ENCODE results near the gene KLHL29. TPM values are rescaled to one million over a fixed set of nuclear protein-coding genes. Genes with fewer than 3 reads are reported as not detected.

The KLHL29 gene
- total RNA-seq, 1 donor from 2014 or later, result 3.0 TPM

- DNase-seq (ENCODE audit: low spot score), result no peak
- Mint-ChIP-seq H3K27ac (no peak overlapping the region), H3K9me3 (no peaks in the 10 kb centered on the region), H3K27me3 (ENCODE audit: low read depth) (peaks cover 21% of the 10 kb centered on the region), H3K36me3 (ENCODE audit: low read depth) (no peaks in the 10 kb centered on the region), H3K4me1 (ENCODE audit: low read depth) (peaks cover 2% of the 10 kb centered on the region), H3K4me3 (ENCODE audit: low read depth) (no peak overlapping the region)
- intact Hi-C loops (cut with micrococcal nuclease), result no loop called here
Observed at GRCh38 chr2:23468474-23469141, 83.6 kb downstream of the KLHL29 start.

- intact Hi-C loops (cut with micrococcal nuclease), result no loop called here
- no peak overlapping the region for H3K27ac Mint-ChIP-seq
- peaks cover 25% of the 10 kb centered on the region for H3K27me3 Mint-ChIP-seq (ENCODE audit: low read depth)
- no peaks in the 10 kb centered on the region for H3K9me3 Mint-ChIP-seq
- H3K36me3 Mint-ChIP-seq (ENCODE audit: low read depth), result no peaks in the 10 kb centered on the region
- no peak for DNase-seq (ENCODE audit: low spot score)
- H3K4me1 Mint-ChIP-seq (ENCODE audit: low read depth), result peaks cover 2% of the 10 kb centered on the region
- no peak overlapping the region for H3K4me3 Mint-ChIP-seq (ENCODE audit: low read depth)
Observed at GRCh38 chr2:23469142-23469540, 84.2 kb downstream of the KLHL29 start.

- intact Hi-C loops (cut with micrococcal nuclease), result no loop called here
- Mint-ChIP-seq H3K4me1 (ENCODE audit: low read depth) (no peaks in the 10 kb centered on the region), H3K27ac (no peak overlapping the region), H3K9me3 (no peaks in the 10 kb centered on the region), H3K4me3 (ENCODE audit: low read depth) (no peak overlapping the region), H3K27me3 (ENCODE audit: low read depth) (peaks cover 18% of the 10 kb centered on the region), H3K36me3 (ENCODE audit: low read depth) (no peaks in the 10 kb centered on the region)
- DNase-seq (ENCODE audit: low spot score), result no peak
Observed at GRCh38 chr2:23475036-23475435, 90.1 kb downstream of the KLHL29 start.

GRCh38 chr2:23475473-23475872 lies 90.5 kb downstream of the KLHL29 start:
- no peak overlapping the region for H3K27ac Mint-ChIP-seq

GRCh38 chr2:23476786-23477185 lies 91.8 kb downstream of the KLHL29 start:
- Mint-ChIP-seq H3K4me1 (ENCODE audit: low read depth) (no peaks in the 10 kb centered on the region), H3K4me3 (ENCODE audit: low read depth) (no peak overlapping the region)

More at GRCh38 chr2:23475473-23475872, 90.5 kb downstream of the KLHL29 start:
- Mint-ChIP-seq H3K36me3 (ENCODE audit: low read depth) (no peaks in the 10 kb centered on the region), H3K9me3 (no peaks in the 10 kb centered on the region), H3K4me3 (ENCODE audit: low read depth) (no peak overlapping the region), H3K4me1 (ENCODE audit: low read depth) (no peaks in the 10 kb centered on the region), H3K27me3 (ENCODE audit: low read depth) (peaks cover 18% of the 10 kb centered on the region)
- no peak for DNase-seq (ENCODE audit: low spot score)
- intact Hi-C loops (cut with micrococcal nuclease), result no loop called here

GRCh38 chr2:23477392-23477791 lies 92.4 kb downstream of the KLHL29 start:
- Mint-ChIP-seq H3K36me3 (ENCODE audit: low read depth) (no peaks in the 10 kb centered on the region), H3K4me3 (ENCODE audit: low read depth) (no peak overlapping the region), H3K27me3 (ENCODE audit: low read depth) (peaks cover 20% of the 10 kb centered on the region), H3K9me3 (no peaks in the 10 kb centered on the region), H3K27ac (no peak overlapping the region), H3K4me1 (ENCODE audit: low read depth) (no peaks in the 10 kb centered on the region)
- DNase-seq (ENCODE audit: low spot score), result no peak
- intact Hi-C loops (cut with micrococcal nuclease), result no loop called here

More at GRCh38 chr2:23476786-23477185, 91.8 kb downstream of the KLHL29 start:
- Mint-ChIP-seq H3K36me3 (ENCODE audit: low read depth) (no peaks in the 10 kb centered on the region), H3K27ac (no peak overlapping the region), H3K27me3 (ENCODE audit: low read depth) (peaks cover 21% of the 10 kb centered on the region), H3K9me3 (no peaks in the 10 kb centered on the region)
- intact Hi-C loops (cut with micrococcal nuclease), result no loop called here
- no peak for DNase-seq (ENCODE audit: low spot score)

- H3K27me3 Mint-ChIP-seq (ENCODE audit: low read depth), result peaks cover 20% of the 10 kb centered on the region
- no peak overlapping the region for H3K27ac Mint-ChIP-seq
- intact Hi-C loops (cut with micrococcal nuclease), result no loop called here
- no peaks in the 10 kb centered on the region for H3K4me1 Mint-ChIP-seq (ENCODE audit: low read depth)
- no peaks in the 10 kb centered on the region for H3K9me3 Mint-ChIP-seq
- H3K36me3 Mint-ChIP-seq (ENCODE audit: low read depth), result no peaks in the 10 kb centered on the region
- DNase-seq (ENCODE audit: low spot score), result no peak
- H3K4me3 Mint-ChIP-seq (ENCODE audit: low read depth), result no peak overlapping the region
Observed at GRCh38 chr2:23478087-23478932, 93.3 kb downstream of the KLHL29 start.

GRCh38 chr2:23478933-23479683 lies 94.1 kb downstream of the KLHL29 start:
- no peak overlapping the region for H3K27ac Mint-ChIP-seq
- no peak for DNase-seq (ENCODE audit: low spot score)
- no peaks in the 10 kb centered on the region for H3K9me3 Mint-ChIP-seq
- no peaks in the 10 kb centered on the region for H3K4me1 Mint-ChIP-seq (ENCODE audit: low read depth)
- no peak overlapping the region for H3K4me3 Mint-ChIP-seq (ENCODE audit: low read depth)
- peaks cover 19% of the 10 kb centered on the region for H3K27me3 Mint-ChIP-seq (ENCODE audit: low read depth)
- intact Hi-C loops (cut with micrococcal nuclease), result no loop called here
- H3K36me3 Mint-ChIP-seq (ENCODE audit: low read depth), result no peaks in the 10 kb centered on the region

GRCh38 chr2:23480957-23481797 lies 96.2 kb downstream of the KLHL29 start:
- intact Hi-C loops (cut with micrococcal nuclease), result no loop called here
- no peaks in the 10 kb centered on the region for H3K36me3 Mint-ChIP-seq (ENCODE audit: low read depth)
- H3K27ac Mint-ChIP-seq, result no peak overlapping the region
- H3K9me3 Mint-ChIP-seq, result no peaks in the 10 kb centered on the region
- H3K27me3 Mint-ChIP-seq (ENCODE audit: low read depth), result peaks cover 20% of the 10 kb centered on the region
- no peaks in the 10 kb centered on the region for H3K4me1 Mint-ChIP-seq (ENCODE audit: low read depth)
- no peak for DNase-seq (ENCODE audit: low spot score)
- H3K4me3 Mint-ChIP-seq (ENCODE audit: low read depth), result no peak overlapping the region

GRCh38 chr2:23482188-23482587 lies 97.2 kb downstream of the KLHL29 start:
- Mint-ChIP-seq H3K4me1 (ENCODE audit: low read depth) (peaks cover 2% of the 10 kb centered on the region), H3K36me3 (ENCODE audit: low read depth) (no peaks in the 10 kb centered on the region), H3K9me3 (no peaks in the 10 kb centered on the region), H3K27ac (no peak overlapping the region), H3K4me3 (ENCODE audit: low read depth) (no peak overlapping the region), H3K27me3 (ENCODE audit: low read depth) (peaks cover 20% of the 10 kb centered on the region)
- intact Hi-C loops (cut with micrococcal nuclease), result no loop called here
- DNase-seq (ENCODE audit: low spot score), result no peak

- DNase-seq (ENCODE audit: low spot score), result no peak
- Mint-ChIP-seq H3K27me3 (ENCODE audit: low read depth) (peaks cover 20% of the 10 kb centered on the region), H3K9me3 (no peaks in the 10 kb centered on the region), H3K27ac (no peak overlapping the region), H3K4me3 (ENCODE audit: low read depth) (no peak overlapping the region), H3K36me3 (ENCODE audit: low read depth) (no peaks in the 10 kb centered on the region), H3K4me1 (ENCODE audit: low read depth) (peaks cover 6% of the 10 kb centered on the region)
- intact Hi-C loops (cut with micrococcal nuclease), result no loop called here
Observed at GRCh38 chr2:23482607-23483006, 97.6 kb downstream of the KLHL29 start.

GRCh38 chr2:23483791-23484190 lies 98.8 kb downstream of the KLHL29 start:
- Mint-ChIP-seq H3K27ac (no peak overlapping the region), H3K27me3 (ENCODE audit: low read depth) (peaks cover 20% of the 10 kb centered on the region), H3K4me1 (ENCODE audit: low read depth) (peaks cover 17% of the 10 kb centered on the region), H3K4me3 (ENCODE audit: low read depth) (no peak overlapping the region), H3K36me3 (ENCODE audit: low read depth) (no peaks in the 10 kb centered on the region), H3K9me3 (no peaks in the 10 kb centered on the region)
- DNase-seq (ENCODE audit: low spot score), result no peak
- intact Hi-C loops (cut with micrococcal nuclease), result no loop called here
